Measurements from ENCODE around the gene BPIFB6.

DNA sequence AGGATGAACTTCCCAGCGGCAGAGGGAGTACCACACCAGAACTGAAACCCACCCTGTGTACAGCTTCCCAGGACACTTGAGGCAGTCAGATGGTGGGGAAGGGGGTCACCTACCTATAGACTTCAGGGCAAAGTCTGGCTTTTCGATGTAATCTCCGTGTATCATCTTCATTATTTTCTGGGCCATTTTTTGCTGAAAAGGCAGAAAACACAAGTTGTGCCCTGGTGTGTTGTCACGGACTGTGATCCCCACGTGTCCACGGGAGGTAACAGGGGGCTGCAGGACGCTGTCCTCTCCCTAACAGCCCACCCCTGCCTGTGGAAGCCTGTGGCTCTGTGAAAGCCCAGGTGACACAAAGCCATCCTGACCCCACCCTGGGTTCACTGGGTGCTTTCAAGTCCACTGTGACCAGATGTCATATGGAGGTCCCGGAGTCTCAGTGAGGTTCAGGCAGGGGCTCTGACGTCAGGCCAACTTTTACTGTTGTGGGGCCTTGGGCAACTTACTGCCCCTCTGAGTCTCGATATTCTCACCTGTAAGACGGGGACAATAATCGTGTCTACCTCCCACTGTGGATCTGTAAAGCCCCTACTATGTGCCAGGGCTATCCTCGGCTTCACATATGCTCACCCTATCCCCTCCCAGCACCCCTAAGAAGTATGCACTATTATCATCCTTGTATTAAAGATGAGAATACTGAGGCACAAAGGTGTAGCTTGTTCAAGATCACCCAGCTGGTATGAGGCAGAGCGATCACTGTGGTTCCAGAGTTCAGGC lies 41.8 kb upstream of the BPIFB6 start:
- TF ChIP-seq, protein P1, sequence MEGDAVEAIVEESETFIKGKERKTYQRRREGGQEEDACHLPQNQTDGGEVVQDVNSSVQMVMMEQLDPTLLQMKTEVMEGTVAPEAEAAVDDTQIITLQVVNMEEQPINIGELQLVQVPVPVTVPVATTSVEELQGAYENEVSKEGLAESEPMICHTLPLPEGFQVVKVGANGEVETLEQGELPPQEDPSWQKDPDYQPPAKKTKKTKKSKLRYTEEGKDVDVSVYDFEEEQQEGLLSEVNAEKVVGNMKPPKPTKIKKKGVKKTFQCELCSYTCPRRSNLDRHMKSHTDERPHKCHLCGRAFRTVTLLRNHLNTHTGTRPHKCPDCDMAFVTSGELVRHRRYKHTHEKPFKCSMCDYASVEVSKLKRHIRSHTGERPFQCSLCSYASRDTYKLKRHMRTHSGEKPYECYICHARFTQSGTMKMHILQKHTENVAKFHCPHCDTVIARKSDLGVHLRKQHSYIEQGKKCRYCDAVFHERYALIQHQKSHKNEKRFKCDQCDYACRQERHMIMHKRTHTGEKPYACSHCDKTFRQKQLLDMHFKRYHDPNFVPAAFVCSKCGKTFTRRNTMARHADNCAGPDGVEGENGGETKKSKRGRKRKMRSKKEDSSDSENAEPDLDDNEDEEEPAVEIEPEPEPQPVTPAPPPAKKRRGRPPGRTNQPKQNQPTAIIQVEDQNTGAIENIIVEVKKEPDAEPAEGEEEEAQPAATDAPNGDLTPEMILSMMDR (IDR thresholded peaks at IDR 0.05), result no peak
- no peak for TF ChIP-seq POLR2A (IDR thresholded peaks at IDR 0.05)
- TF ChIP-seq EP300 (IDR thresholded peaks at IDR 0.05), result no peak
